HG03108 (cell line): ENCODE results near the gene BSN.

Experiments used
- ATAC-seq: cut with Tn5 transposase; IDR thresholded peaks from one replicate; pipeline ENCODE4 v1.9.1; 2021; ENCODE audit warnings: moderate library complexity; ENCODE audit not compliant: unreplicated experiment

The BSN gene

GRCh38 chr3:49628249-49628648 lies 74.0 kb downstream of the BSN start:
- no peak for ATAC-seq

DNA sequence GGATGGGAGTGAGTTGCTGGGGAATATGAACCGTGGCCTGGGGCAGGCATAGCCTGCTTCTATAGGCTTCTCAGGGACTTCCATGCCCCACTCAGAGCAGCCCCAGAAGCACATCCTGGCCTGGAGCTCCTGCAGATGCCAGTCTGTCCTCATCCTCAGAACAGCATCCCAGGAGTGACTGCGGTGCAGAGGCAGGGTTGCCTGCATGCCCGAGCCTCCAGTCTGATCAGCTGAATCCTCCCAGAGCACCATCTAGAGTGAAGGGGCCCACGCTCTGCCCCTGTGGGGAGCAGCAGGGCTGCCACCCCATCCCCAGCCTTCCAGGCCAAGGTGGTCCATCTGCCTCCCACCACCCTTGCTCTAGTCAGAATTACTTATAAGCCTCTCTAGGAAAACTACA lies 75.2 kb downstream of the BSN start:
- no peak for ATAC-seq

DNA sequence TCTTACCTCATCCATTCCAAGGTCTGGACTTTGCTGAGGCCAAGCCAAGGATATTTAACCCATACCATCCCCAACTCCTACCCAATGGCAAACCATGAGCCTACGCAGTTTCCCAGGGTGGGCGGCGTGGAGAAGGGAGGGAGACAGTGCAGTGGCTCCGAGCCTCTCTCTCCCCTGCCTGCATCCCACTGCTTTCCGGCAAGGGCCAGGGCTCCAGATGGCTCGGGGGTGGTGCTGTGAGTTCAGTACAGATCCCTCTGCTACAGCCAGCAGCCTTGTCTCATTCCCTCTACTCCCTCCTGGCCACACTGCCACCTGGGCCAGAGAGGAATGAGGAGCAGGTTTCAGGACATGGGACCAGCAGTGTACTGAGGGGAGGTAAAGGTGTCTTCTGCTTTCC lies 75.6 kb downstream of the BSN start:
- ATAC-seq, result no peak

GRCh38 chr3:49630784-49631183 lies 76.5 kb downstream of the BSN start:
- no peak for ATAC-seq

- no peak for ATAC-seq
These were observed 80.5 kb downstream of the BSN start for GRCh38 chr3:49634736-49635135.

- ATAC-seq, result no peak
These were observed 82.8 kb downstream of the BSN start for GRCh38 chr3:49636883-49637609.

- no peak for ATAC-seq
These were observed 84.2 kb downstream of the BSN start for GRCh38 chr3:49638445-49638844.

GRCh38 chr3:49639551-49639950 lies 85.3 kb downstream of the BSN start:
- no peak for ATAC-seq

DNA sequence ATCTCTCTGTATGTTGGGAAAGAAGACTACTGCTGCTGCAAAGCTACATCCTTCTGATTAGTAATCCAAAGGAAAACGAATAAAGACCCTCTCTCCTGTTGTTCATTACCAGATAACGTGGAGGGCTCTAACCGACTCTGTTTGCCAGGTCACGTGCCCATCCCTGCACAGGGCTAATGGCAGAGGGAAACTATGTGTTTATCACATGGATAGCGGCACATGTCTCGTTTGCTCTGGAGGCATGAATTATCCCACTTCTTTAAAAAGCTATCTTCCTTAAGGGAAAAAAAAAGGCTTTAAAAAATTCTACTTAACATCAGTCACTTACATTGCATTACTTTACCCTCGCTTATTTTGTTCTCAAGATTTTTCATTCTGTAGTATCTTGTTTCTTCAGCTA lies 87.0 kb downstream of the BSN start:
- no peak for ATAC-seq

- ATAC-seq, result no peak
These were observed 87.8 kb downstream of the BSN start for GRCh38 chr3:49641921-49642707.

DNA sequence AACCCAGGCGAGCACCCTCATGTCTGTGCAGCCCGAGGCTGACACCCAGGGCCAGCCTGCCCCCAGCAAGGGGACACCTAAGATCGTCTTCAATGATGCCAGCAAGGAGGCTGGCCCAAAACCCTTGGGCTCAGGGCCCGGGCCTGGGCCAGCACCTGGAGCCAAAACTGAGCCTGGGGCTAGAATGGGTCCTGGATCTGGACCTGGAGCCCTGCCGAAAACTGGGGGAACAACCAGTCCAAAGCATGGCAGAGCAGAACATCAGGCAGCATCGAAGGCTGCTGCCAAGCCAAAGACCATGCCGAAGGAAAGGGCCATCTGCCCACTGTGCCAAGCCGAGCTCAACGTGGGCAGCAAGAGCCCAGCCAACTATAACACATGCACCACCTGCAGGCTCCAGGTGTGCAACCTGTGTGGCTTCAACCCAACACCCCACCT lies 88.5 kb downstream of the BSN start:
- ATAC-seq, result no peak

DNA sequence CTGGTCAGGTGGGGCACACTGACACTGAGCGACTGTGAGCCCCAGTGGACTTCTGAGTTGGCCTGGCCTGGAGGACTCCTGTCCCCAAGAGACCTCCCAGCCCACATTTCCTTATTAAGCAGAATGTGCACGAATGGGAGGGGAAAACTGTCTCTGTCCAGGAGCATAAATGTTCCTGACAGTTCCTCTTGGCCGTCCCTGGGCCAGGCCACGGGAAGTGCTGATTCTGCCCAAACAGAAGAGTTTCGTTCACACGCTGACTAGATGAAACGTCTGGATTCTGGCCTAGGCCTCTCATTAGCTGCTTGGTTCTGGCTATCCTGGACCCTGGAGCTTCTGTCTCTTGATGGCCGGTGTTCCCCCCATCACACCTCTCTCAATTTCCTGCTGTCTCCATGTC lies 90.4 kb downstream of the BSN start:
- no peak for ATAC-seq

DNA sequence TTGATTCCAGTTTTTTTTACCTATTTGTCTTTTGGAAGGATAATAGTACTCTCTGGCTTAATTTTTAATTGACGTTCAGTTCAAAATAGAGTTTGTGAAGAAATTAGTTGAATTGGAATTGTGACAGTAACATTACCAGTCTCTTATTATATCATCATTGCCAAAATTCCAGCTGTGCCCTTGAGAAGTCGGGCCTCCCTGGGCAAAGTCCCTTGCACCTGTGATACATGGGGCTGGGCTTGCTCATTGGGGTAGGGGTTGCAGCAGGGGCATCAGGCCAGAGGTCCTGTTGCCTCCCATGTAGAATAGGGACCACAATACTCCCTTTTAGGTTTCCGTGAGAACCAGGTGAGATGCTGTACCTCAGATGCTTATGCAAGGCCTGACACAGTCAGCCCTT lies 92.0 kb downstream of the BSN start:
- ATAC-seq, result no peak

- no peak for ATAC-seq
These were observed 93.5 kb downstream of the BSN start for GRCh38 chr3:49647741-49648140.

DNA sequence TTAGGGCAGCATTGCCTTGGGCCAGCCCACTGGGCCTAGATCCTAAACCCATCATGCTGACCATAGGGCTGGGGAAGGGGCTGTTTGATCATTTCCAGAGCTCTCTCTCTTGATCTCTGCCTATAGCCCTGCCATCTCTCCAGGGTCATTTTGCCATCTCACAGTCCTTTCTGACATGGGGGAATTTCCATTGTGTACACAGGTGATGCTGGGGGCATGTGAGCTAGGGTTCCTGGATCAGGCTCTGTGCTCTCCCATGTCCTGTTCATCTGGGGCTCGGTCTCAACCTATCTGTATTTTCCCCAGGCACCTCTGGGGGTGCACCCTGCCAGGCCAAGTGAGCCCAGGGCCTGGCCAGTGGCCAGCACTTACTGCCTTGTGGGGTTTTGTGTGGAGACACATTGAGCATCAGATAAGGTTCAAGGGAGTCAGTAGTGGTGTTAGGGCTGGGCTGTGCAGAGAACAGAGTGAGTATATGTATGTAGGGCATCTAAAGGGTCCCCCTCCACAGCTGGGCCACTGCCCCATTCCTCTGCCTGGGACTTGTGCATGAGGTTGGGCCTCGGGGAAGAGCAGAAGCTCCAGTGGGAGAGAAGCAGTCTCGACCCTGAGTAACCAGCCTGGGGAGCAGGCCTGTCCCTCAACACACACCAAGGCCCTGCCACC lies 94.2 kb downstream of the BSN start:
- ATAC-seq, result no peak

DNA sequence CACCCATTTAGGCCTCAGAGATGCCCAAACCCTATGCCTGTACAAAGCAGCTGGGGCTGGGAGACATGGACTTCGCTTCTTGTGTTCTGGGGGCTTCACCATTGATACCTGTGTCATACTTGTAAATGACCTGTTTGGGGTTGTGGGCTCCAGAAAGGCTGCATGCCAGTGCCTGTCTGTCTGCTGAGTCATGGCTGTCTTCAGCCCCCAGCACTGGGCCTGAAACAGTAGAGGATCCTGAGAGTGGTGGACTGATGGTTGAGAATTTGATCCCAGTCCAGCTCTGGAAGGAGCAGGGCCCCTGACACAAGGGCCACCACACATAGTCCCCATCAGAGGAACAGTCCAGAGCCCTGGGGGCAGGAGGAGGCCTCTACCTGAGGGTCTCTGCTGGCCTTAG lies 95.3 kb downstream of the BSN start:
- ATAC-seq, result no peak

DNA sequence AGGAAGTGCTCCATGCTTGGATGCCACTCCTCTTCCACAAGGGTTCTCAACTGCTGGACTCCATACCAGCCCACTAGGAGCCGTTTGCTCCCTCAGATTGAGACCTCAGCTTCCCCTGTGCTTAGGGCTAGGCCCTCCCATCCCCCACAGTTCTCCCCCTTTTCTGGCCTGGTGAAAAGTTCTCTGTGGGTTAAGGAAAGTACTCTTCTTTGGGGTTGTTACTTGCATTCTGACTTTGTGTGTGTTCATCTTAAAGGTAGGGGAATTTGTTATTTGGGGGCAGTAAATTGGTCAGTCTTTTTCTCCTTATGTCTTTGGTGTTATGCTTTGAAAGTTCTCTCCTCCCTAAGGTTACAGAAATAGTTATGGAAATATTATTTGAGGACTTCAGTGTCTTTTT lies 95.9 kb downstream of the BSN start:
- no peak for ATAC-seq

GRCh38 chr3:49650637-49651036 lies 96.4 kb downstream of the BSN start:
- ATAC-seq, result no peak

GRCh38 chr3:49652218-49652902 lies 98.1 kb downstream of the BSN start:
- no peak for ATAC-seq

DNA sequence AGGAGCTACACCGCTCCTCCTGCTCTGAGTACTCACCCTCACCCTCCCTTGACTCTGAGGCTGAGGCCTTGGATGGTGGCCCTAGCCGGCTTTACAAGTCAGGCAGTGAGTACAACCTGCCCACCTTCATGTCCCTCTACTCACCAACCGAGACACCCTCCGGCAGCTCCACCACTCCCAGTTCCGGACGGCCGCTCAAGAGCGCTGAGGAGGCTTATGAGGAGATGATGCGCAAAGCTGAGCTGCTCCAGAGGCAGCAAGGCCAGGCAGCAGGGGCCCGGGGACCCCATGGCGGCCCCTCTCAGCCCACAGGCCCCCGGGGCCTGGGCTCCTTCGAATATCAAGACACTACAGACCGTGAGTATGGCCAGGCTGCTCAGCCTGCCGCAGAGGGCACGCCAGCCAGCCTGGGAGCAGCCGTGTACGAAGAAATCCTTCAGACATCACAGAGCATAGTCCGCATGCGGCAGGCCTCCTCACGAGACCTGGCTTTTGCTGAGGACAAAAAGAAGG lies 98.7 kb downstream of the BSN start:
- no peak for ATAC-seq

GRCh38 chr3:49653621-49654020 lies 99.3 kb downstream of the BSN start:
- no peak for ATAC-seq
